RWPE1 (cell line): ENCODE measurements around the gene UBLCP1.

Experiments
- CTCF ChIA-PET: fragments of 350-600 bp; sonication (Branson Sonifier 250); formaldehyde crosslinking; extraction: SDS; loops from one replicate; lab custom pipeline; 2021; lab: Yijun Ruan, JAX
- POLR2A ChIA-PET: fragments of 400-600 bp; formaldehyde crosslinking; extraction: SDS; loops from one replicate; lab custom pipeline; 2020; ENCODE audit warnings: antibody characterized with exemption; ENCODE audit not compliant: low non-redundant PET; lab: Yijun Ruan, JAX
- DNase-seq: peaks from one replicate; pipeline ENCODE4 v3.0.0; 2012; ENCODE audit warnings: low spot score
- H3K27ac ChIP-seq: fragments of 450-650 bp; 2 replicates; pipeline ENCODE4 v1.5.1; 2017
- CTCF ChIP-seq: fragments of 450-650 bp; conservative IDR thresholded peaks from 2 replicates; pipeline ENCODE4 v1.5.1; 2017; ENCODE audit warnings: low read depth, mild to moderate bottlenecking

The UBLCP1 gene

GRCh38 chr5:159324102-159324755 lies 61.1 kb downstream of the UBLCP1 start:
- DNase-seq: no peak

GRCh38 chr5:159324986-159325385 lies 61.9 kb downstream of the UBLCP1 start:
- H3K27ac ChIP-seq: no peak overlapping the region
- DNase-seq: no peak
- no peak for TF ChIP-seq CTCF
- POLR2A ChIA-PET: no interaction called here
- CTCF ChIA-PET: interaction anchor here (0.5 kb wide), 1 partner anchor 121 kb away, joined by 3 read pairs; no protein-coding TSS in a partner anchor

More at GRCh38 chr5:159324102-159324755, 61.1 kb downstream of the UBLCP1 start:
- no peak overlapping the region for H3K27ac ChIP-seq
- TF ChIP-seq CTCF: no peak
- POLR2A ChIA-PET: no interaction called here
- CTCF ChIA-PET: interaction anchor here (0.5 to 0.7 kb wide), 5 partner anchors 24 to 1067 kb away, joined by 3 read pairs; no protein-coding TSS in a partner anchor

- peak within 1 kb of the TSS; percentile 71 for H3K27ac ChIP-seq
- DNase-seq: peak; percentile 49
- ChIA-PET POLR2A (no interaction called here), CTCF (no interaction called here)
- TF ChIP-seq CTCF: no peak
Measured at GRCh38 chr5:159330131-159330800, 67.2 kb downstream of the UBLCP1 start, which contains the start of gene IL12B. Gene IL12B (minus strand): TSS chr5:159330487. CDS start chr5:159326782, 3,705 bp downstream.

GRCh38 chr5:159331093-159331973 lies 68.2 kb downstream of the UBLCP1 start:
- ChIA-PET POLR2A (no interaction called here), CTCF (interaction anchor here (0.6 to 1.0 kb wide), 7 partner anchors 69 to 1680 kb away, joined by 3 to 7 read pairs (median 3); no protein-coding TSS in a partner anchor)
- TF ChIP-seq CTCF: peak; percentile 95
- peak; percentile 73 for DNase-seq
- H3K27ac ChIP-seq: peak overlapping the region; percentile 71

GRCh38 chr5:159332800-159333544 lies 69.9 kb downstream of the UBLCP1 start:
- no peak overlapping the region for H3K27ac ChIP-seq
- DNase-seq: no peak
- POLR2A ChIA-PET: no interaction called here
- CTCF ChIA-PET: interaction anchor here (0.6 to 0.8 kb wide), 5 partner anchors 16 to 654 kb away, joined by 3 to 7 read pairs (median 4); no protein-coding TSS in a partner anchor
- TF ChIP-seq CTCF: no peak
